Cerebellar nuclear complex (tissue), 1 donor: ENCODE results near the gene RNF115.

Experiments
- DNase-seq, 2 experiments: peaks; one replicate each; lab custom pipeline; 2025; lab: John Stamatoyannopoulos, UW

RNF115 gene

DNA sequence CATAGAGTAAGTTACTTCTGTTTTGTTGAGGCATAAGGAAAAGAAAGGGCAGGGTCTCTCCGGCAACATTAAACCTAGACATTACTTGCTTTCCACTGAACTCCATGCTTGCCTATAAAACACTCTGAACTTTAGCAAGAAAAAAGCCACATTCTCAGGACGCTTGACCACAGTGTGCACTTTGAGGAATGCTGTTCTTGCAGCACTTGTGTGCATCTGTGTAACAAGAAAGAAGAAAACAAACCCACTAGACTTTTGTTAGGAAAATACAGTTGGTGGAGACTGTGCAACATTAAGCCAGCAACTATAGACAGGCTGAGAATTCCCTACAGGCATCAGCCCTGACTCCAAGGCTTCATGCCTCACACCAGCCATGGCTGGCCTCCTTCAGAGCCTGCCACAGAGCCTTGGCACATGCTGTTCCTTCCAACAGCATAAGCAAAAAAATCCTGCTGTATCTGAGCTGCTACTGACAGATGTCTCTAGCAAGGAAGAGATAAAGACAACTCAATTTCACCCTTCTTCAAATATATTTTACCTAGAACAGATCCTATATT is 122.5 kb downstream of the RNF115 start:
- no peak for DNase-seq

DNA sequence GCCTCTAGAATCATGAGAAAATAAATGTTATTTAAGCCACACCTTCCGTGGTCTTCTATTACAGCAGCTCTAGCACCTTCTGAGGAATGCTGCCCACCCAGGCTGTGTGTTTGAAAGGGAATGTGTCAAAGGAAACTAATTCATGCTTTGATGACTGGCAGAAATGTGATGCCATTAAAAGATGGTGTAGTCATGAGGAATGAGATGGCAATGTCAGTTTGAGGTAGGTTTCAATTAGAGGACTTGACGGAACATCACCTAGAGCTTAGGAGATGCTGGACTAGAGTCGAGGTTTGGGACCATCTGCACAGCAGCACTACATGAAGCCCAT is 127.3 kb downstream of the RNF115 start:
- DNase-seq: no peak

DNA sequence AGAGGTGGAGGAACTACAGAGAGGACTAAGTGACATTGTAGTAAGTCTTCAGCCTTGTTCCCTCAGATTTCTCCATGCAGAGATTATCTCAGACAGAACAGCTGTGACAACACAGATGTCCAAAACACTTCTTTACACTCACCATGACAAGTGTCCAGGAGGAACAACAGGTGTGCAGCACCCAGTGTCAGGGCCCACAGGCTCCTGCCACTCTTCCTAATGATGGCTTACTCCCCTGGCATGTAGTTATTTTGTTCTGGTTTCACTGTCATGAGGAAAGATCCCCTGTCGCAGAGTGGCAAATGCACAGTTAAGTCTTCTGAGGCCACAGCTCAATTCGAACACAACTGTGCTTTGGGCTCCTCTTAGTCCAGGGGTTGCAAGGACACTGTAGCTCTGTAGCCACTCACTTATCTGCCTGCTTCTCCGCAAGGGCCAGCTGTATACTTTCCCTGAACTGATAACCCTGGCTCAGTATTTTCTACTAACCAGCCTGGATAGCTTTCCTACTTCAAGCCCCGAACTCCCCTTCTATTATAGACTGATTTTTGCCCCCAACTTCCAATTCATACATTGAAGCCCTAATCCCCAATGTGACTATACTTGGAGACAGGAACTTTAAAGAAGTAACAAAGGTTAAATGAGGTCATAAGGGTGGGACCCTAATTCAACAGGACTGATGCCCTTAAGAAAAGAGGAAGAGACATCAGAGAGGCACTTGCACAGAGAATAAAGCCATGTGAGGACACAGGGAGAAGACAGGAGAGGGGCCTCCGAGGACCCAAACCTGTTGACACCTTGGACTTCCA is 127.9 kb downstream of the RNF115 start:
- no peak for DNase-seq

DNA sequence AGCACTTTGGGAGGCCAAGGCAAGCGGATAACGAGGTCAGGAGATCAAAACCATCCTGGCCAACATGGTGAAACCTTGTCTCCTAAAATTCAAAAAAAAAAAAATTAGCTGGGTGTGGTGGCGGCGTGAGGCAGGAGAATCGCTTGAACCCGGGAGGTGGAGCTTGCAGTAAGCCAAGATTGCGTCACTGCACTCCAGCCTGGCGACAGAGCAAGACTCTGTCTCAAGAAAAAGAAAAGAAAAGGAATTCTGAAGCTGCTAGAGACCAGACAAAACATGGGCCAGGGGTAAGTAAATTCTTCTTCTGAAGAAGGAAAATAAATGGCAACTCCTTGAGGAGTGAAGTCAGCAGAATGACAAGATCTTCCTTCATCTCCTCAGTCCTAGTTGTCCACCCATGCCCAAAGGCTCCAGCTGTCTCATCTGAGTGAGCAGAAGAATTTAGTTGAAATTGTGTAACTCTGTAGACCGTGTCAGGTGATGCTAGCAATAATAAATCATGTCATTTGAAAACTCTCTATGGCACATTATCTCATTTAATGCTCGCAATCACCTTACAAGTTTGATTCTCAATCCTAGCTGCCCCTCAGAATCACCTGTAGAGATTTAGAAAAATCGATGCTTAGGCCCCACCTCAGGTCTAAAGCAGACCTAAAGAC is 131.0 kb downstream of the RNF115 start:
- no peak for DNase-seq

DNA sequence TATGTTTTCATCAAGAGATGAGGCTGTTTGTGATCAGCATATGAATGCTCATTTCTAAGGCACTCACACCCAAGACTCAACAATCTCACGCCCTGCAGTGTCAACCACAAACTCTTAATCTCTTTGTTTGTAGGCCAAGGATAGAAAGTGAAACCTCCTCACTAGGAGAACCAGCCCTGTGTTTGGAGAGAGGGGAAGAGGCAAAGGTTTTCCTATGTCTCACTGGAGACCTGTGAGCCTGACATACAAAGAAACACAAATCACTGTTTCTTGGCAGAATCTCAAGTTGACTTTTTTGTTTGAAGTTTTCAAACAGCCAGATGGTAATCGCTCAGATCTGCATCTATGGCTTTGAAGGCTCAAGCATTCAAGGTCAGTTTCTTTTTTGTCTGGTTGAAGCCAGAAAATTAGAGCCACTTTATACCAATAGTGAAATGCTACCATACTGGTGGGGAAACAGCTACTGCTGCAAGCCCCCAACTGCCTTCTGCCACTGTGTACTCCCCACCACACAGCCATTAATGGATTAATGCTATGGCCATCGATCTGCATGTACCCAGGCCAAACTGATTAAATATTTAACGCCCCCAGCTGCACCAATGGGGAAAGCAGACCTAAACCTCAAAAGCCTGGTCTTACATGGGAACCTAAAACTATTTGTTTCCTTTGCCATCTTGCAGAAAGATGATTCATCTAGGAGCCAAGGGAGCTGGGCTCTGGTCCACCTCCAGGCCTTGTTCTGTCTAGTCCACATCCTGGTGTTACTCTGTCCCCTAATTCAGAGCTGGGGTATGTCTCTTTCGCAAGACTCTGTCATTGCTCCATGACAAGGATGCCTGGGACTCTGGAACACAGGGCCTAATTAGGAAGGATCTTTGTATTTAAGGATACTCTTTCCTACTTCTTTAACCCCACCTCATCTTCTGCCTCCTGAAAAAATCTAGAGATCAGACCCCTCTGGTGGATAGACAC is 133.0 kb downstream of the RNF115 start:
- no peak for DNase-seq

DNA sequence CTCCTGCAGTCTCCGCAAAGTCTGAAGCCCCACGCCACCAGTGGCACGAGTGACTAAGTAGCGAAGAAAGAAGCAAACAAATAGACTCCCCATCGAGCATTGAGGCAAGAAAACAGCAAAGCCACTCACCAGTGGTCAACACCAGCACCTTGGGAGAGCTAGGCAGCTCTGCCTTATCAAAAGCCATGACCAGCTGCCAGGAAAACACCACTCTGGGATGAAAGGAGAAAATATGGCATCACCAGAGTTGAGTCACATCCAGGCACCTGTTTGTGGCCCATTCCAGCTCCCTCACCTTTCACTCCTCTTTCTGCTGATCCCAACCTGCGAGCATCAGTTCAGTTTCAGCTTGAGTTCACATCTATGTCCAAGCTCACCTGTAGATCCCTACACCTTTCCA is 134.0 kb downstream of the RNF115 start:
- DNase-seq: no peak

DNA sequence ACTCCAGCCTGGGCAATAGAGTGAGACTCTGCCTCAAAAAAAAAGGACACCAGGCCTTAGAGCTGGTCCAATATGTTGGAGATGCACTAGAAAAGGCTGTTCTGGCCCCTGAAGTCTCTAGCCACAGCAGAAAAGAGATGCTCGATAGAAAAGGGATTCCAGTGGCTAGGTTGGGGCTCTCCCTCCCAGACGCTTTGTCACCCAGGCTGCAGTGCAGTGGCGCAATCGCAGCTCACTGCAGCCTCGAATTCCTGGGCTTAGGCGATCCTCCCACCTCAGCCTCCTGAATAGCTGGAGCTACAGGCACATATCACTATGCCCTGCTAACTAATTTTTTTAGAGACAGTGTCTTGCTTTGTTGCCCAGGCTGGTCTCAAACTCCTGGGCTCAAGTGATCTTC is 135.0 kb downstream of the RNF115 start:
- DNase-seq: no peak
